DMS114 treated with DMSO at 0.1 percent for 48 hours (cell line): ENCODE measurements around the gene HSD17B1.
"Not testable (repeated sequence)": the region's sequence is repeated elsewhere in the genome, so short reads cannot be mapped to it uniquely, and the experiment has no call there.

Experiments used
- DNase-seq: peaks from one replicate; lab custom pipeline; 2025; ENCODE audit not compliant: unreplicated experiment; lab: John Stamatoyannopoulos, UW

HSD17B1 gene, protein sequence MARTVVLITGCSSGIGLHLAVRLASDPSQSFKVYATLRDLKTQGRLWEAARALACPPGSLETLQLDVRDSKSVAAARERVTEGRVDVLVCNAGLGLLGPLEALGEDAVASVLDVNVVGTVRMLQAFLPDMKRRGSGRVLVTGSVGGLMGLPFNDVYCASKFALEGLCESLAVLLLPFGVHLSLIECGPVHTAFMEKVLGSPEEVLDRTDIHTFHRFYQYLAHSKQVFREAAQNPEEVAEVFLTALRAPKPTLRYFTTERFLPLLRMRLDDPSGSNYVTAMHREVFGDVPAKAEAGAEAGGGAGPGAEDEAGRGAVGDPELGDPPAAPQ

GRCh38 chr17:42552736-42553135, at the start of gene HSD17B1:
HSD17B1 (plus strand) TSS chr17:42552923; CDS start chr17:42552934, 11 bp downstream.
- DNase-seq: not testable (repeated sequence)

GRCh38 chr17:42502926-42503325, 49.8 kb upstream of the HSD17B1 start:
- no peak for DNase-seq

- DNase-seq: no peak
These were observed 45.1 kb upstream of the HSD17B1 start for GRCh38 chr17:42507671-42508070.

GRCh38 chr17:42508426-42509165, 44.1 kb upstream of the HSD17B1 start:
- DNase-seq: no peak

DNA sequence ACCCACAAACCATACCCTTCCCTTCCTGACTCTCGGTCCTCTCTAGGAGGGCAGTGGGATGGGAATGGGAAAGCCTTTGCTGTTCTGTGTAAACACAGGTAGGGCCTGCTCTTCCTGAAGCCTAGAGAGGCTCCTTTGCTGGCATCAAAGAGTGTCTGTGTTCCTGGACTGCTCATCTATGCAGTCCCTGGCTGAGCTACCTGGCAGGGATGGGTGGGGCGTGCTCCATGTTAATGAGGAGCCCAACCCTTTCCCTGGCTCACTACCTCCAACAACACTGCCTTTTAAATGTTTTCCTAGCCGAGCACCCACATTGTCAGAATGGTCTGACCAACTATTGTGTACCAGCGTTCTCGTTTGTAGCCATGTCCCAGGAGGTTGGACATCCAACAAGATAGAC, 43.3 kb upstream of the HSD17B1 start:
- no peak for DNase-seq

DNA sequence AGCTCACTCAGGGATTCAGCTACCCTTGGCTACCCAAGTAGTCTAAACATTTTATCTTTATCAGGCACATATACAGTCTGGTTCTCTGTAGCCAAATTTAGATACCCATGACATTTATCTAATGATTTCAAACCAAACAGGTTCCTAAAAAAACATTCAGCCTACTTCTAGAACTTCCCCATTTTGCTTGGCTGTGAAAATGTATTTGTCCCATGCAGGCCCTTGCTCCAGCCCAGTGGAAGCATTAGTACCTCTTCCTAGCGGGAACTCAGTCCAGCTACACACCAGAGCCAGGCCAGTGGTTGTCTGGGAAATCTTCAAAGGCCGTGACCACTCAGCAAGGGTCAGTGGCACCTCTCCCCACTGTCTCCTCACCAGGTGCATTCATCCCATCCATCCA, 42.9 kb upstream of the HSD17B1 start:
- DNase-seq: no peak

- DNase-seq: no peak
These were observed 40.5 kb upstream of the HSD17B1 start for GRCh38 chr17:42512246-42512645.

- no peak for DNase-seq
These were observed 39.9 kb upstream of the HSD17B1 start for GRCh38 chr17:42512733-42513251.

DNA sequence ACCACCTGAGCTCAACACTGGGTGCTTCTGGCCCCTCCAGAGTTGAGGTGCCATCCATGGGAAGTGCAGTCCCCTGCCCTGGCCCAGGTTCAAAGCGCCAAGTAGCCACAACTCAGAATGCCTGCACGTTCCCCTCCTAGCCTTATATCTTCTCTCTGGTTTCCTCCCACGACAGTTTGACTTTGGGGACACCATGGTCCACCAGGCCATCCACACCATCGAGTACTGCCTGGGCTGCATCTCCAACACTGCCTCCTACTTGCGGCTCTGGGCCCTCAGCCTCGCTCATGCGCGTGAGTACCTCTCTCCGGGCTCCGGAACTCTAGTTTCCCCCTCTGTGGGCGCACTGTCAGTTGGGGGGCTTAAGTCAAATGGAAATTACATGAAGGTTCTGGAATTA, 39.0 kb upstream of the HSD17B1 start:
- DNase-seq: no peak

DNA sequence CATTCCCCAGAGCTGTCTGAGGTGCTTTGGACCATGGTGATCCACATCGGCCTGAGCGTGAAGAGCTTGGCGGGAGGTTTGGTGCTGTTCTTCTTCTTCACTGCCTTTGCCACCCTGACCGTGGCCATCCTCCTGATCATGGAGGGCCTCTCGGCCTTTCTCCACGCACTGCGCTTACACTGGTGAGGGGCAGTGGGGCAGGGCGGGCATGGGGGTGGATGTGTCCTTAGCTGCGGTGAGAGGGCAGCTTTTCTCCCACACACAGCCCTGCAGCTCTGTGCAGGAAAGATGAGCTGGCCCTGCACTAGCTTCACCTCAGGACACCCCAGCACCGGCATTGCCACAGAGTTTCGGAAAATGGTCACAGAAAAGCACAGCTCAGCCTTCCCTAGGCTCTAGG, 38.4 kb upstream of the HSD17B1 start:
- no peak for DNase-seq

DNA sequence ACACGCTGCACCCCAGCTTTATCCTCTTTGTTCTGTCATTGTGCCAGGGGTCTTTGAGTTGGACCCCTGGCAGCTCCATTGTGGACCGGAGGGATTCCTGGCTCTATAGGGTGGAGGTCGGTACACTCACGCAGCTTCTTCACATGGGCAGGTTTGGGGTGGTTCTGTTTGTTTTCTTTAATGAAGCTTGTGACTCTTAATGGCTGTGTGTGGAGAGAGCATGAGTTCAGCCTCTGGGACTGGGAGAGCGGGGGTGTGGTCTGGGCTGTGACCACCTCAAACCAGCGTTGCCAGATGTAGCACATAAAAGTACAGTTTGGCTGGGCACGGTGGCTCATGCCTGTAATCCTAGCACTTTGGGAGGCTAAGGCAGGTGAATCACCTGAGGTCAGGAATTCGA, 37.9 kb upstream of the HSD17B1 start:
- no peak for DNase-seq

DNA sequence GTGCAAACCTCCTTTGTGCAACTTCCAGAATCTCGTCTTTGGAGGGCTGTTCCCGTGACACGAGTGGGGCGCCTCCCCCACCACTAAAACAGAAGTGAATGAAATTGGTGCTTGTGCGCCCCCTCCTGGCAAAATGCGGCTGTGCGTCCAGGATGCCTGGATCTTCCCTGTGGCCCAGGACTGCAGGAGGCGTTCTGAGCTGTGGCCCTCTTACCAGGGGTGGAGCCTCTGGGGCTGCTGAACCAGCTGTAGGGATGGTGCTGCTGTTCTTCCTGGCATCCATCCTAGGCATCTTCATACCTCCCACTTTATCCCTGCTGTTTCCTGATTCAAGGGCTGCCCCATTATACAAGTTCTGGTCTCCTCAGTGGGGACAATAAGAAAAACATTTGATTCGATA, 35.2 kb upstream of the HSD17B1 start:
- peak; percentile 61 for DNase-seq

DNA sequence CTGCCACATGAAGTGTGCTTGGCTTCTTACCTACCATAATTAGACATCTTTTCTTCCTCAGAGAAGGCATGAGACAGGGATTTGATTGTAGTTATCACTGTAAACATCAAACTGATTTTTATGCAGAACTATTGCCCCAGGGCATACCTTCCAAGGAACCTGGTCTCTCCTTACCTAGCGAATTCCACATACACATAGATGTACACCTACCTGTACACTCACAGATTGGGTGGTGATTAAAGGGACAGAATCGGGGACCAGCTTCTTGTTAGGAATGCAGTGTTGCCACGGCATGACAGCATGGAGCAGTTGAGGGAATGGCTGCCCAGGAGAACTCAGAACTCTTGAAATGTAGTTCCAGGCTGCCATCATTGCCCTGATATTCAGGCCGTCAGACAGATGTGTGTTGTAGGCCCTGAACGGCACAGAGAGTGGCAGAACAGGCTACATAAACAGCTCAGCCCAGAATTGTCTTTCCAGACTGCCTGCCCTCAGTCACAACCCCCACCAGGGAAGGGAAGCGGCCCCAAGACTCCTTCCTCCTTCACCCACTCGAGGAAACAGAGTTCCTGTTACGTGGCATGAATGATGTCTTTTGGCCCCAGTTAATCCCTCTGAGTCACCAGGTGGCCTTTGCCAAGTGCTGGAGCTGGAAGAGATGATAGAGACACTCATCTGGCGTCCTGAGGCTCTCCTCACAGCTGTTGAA, 34.5 kb upstream of the HSD17B1 start:
- no peak for DNase-seq

GRCh38 chr17:42518755-42519545, 33.8 kb upstream of the HSD17B1 start:
- no peak for DNase-seq

GRCh38 chr17:42519546-42520491, 32.9 kb upstream of the HSD17B1 start:
- DNase-seq: no peak

- no peak for DNase-seq
These were observed 32.2 kb upstream of the HSD17B1 start for GRCh38 chr17:42520540-42520951.

GRCh38 chr17:42521036-42521435, 31.7 kb upstream of the HSD17B1 start:
- DNase-seq: no peak

- DNase-seq: no peak
These were observed 31.0 kb upstream of the HSD17B1 start for GRCh38 chr17:42521666-42522262.

DNA sequence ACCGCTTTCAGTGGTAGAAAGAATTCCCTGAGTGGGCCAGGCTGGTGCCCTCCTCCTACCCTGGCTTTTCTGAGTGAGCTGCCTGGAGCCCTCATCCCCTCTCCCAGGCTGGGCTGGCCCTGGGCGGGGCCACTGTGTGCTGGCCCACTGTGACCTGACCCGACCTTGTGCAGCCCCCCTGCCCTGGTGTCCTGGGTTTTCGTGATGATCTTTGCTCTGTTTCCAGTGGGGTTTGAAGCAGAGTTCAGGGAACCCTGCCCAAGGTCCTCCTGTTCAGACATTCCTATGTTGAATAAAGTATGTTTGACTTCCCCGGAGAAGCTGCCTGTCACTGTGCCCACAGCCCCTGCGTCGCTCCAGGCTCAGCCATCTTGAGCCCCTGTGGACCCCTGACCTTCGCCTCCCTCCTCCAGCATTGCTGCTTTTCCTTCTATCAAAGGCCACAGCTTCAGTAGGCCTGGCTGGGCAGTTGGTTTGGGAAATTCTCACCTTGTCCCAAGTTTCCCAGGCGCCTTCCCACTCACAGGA, 30.4 kb upstream of the HSD17B1 start:
- no peak for DNase-seq
